ENCODE measurements around the gene CLTRN.

CLTRN gene

DNA sequence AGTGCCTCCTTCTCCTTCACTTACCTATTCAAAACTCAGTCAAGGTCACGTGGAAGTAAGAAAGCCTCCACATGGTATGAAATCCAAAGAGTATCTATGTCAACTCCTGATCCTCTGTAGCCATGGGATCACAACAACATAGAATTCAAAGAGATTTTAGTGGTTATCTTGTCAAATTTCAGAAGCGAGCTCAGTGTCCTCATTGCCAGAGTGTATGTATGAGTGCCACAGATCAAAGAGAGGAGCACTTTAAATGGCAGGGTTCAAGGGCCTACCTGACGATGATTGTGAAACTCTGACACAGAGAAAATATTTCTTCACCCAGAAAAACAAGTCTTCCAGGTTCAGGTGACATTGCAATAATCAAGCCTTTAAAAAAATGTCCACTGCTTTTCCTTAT is 62.7 kb downstream of the CLTRN start:
- no peak for DNase-seq (ENCODE audit: low read depth)
- TF ChIP-seq, protein P1, sequence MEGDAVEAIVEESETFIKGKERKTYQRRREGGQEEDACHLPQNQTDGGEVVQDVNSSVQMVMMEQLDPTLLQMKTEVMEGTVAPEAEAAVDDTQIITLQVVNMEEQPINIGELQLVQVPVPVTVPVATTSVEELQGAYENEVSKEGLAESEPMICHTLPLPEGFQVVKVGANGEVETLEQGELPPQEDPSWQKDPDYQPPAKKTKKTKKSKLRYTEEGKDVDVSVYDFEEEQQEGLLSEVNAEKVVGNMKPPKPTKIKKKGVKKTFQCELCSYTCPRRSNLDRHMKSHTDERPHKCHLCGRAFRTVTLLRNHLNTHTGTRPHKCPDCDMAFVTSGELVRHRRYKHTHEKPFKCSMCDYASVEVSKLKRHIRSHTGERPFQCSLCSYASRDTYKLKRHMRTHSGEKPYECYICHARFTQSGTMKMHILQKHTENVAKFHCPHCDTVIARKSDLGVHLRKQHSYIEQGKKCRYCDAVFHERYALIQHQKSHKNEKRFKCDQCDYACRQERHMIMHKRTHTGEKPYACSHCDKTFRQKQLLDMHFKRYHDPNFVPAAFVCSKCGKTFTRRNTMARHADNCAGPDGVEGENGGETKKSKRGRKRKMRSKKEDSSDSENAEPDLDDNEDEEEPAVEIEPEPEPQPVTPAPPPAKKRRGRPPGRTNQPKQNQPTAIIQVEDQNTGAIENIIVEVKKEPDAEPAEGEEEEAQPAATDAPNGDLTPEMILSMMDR (IDR thresholded peaks at IDR 0.05; ENCODE audit: insufficient read depth, low read depth, low read length, missing control alignments) = no peak
- no peak overlapping the region for H3K4me3 ChIP-seq (ENCODE audit: low read depth, low read length)

DNA sequence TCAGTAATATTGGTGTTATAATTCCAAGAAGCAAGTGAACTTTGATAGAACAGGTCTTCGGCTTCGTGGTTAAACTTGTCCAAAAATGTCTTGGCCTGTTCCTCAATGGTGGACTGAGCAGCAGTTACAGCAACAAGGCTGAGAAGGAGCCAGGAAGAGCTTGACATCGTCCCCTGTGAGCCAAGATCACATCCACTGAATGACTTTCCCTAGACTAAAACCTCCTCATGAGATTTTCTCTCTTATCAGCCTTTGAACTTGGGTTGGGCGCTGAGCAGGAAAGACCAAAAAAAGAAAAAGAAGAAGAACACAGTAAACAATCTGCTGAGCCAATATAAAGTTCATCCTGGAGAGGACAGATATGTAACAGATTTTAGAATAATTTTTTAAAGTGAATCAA is 63.9 kb downstream of the CLTRN start, which contains the start of gene ACE2:
TSS of gene ACE2 (minus strand) at position 216 of the 400 bp plus-strand sequence. CDS start at position 167, 49 bp downstream.
- TF ChIP-seq, protein P1 (IDR thresholded peaks at IDR 0.05; ENCODE audit: insufficient read depth, low read depth, low read length, missing control alignments) = no peak
- DNase-seq (ENCODE audit: low read depth) = no peak
- no peak within 1 kb of the TSS for H3K4me3 ChIP-seq (ENCODE audit: low read depth, low read length)

- no peak overlapping the region for H3K4me3 ChIP-seq (ENCODE audit: low read depth, low read length)
- no peak for DNase-seq (ENCODE audit: low read depth)
- TF ChIP-seq, protein P1 (IDR thresholded peaks at IDR 0.05; ENCODE audit: insufficient read depth, low read depth, low read length, missing control alignments) = no peak
These were observed 64.6 kb downstream of the CLTRN start for GRCh38 chrX:15600049-15600448.

- DNase-seq (ENCODE audit: low read depth) = no peak
- TF ChIP-seq, protein P1 (IDR thresholded peaks at IDR 0.05; ENCODE audit: insufficient read depth, low read depth, low read length, missing control alignments) = no peak
These were observed 65.1 kb downstream of the CLTRN start for GRCh38 chrX:15599461-15599860.

GRCh38 chrX:15598026-15598425 is 66.6 kb downstream of the CLTRN start:
- DNase-seq (ENCODE audit: low read depth) = no peak
- TF ChIP-seq, protein P1 (IDR thresholded peaks at IDR 0.05; ENCODE audit: insufficient read depth, low read depth, low read length, missing control alignments) = no peak
- no peak overlapping the region for H3K4me3 ChIP-seq (ENCODE audit: low read depth, low read length)

More at GRCh38 chrX:15599461-15599860, 65.1 kb downstream of the CLTRN start:
- no peak overlapping the region for H3K4me3 ChIP-seq (ENCODE audit: low read depth, low read length)

GRCh38 chrX:15594371-15594770 is 70.2 kb downstream of the CLTRN start:
- TF ChIP-seq, protein P1 (IDR thresholded peaks at IDR 0.05; ENCODE audit: insufficient read depth, low read depth, low read length, missing control alignments) = no peak
- no peak overlapping the region for H3K4me3 ChIP-seq (ENCODE audit: low read depth, low read length)
- DNase-seq (ENCODE audit: low read depth) = no peak
